Measurements from ENCODE around the gene GPC5.

Gene GPC5

GRCh38 chr13:92602560-92602959, 1204.1 kb downstream of the GPC5 start:
- Mint-ChIP-seq H3K4me1 (no peaks in the 10 kb centered on the region), H3K9me3 (peaks cover 8% of the 10 kb centered on the region), H3K36me3 (no peaks in the 10 kb centered on the region), H3K27ac (no peak overlapping the region), H3K4me3 (no peak overlapping the region)
- ATAC-seq = no peak
- DNase-seq (ENCODE audit: low spot score in 2 of 2) = no peak

DNA sequence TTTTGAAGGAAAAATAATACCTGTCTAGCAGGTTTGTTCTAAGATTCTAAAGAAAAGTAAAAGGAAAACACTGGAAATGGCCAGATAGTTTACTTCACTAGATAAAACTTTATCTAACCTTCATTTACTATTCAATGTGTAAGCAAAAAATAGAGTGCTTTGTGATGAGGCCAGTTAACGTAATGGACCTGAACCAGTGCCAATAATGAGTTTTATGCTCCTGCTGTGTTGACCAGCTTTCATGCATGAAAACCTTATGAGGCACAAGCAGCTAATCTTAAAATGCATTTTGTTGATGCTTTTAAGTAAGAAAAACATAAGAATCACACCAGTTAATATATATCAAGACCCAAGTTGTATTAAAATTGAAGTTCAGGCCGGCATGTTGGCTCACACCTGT, 1211.0 kb downstream of the GPC5 start:
- ATAC-seq = no peak
- Mint-ChIP-seq H3K4me1 (no peaks in the 10 kb centered on the region), H3K9me3 (no peaks in the 10 kb centered on the region), H3K4me3 (no peak overlapping the region), H3K36me3 (no peaks in the 10 kb centered on the region), H3K27ac (no peak overlapping the region)
- DNase-seq (ENCODE audit: low spot score in 2 of 2) = no peak

GRCh38 chr13:92612892-92613291, 1214.5 kb downstream of the GPC5 start:
- Mint-ChIP-seq H3K9me3 (peaks cover 4% of the 10 kb centered on the region), H3K4me3 (no peak overlapping the region), H3K4me1 (no peaks in the 10 kb centered on the region), H3K27ac (no peak overlapping the region), H3K36me3 (no peaks in the 10 kb centered on the region)
- DNase-seq (ENCODE audit: low spot score in 2 of 2) (no peak), ATAC-seq (no peak)

DNA sequence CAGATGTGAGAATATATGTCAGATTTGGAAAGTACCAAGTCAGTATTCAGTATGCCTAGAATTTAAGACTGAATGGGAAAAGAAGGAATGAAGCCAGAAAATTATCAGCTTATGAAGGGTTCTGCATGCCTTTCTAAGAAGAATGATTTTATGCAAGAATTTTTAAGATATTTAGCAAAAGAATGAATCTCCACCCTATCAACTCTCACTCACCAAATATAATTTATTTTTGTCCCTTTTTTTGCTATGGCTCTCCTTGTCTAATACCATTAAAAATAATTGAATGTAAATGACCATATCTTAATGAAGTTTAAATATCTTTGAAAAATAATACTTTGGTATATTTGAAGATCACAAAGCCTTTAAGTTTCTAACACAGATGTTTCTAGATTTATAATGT, 1215.5 kb downstream of the GPC5 start:
- Mint-ChIP-seq H3K9me3 (peaks cover 4% of the 10 kb centered on the region), H3K4me3 (no peak overlapping the region), H3K36me3 (no peaks in the 10 kb centered on the region), H3K27ac (no peak overlapping the region), H3K4me1 (no peaks in the 10 kb centered on the region)
- no peak for DNase-seq (ENCODE audit: low spot score in 2 of 2)
- ATAC-seq = no peak

- Mint-ChIP-seq H3K4me3 (no peak overlapping the region), H3K36me3 (no peaks in the 10 kb centered on the region), H3K27ac (no peak overlapping the region), H3K9me3 (peaks cover 19% of the 10 kb centered on the region), H3K4me1 (no peaks in the 10 kb centered on the region)
- no peak for DNase-seq (ENCODE audit: low spot score in 2 of 2)
- no peak for ATAC-seq
Measured at GRCh38 chr13:92621985-92622384, 1223.6 kb downstream of the GPC5 start.

GRCh38 chr13:92622905-92623304, 1224.5 kb downstream of the GPC5 start:
- Mint-ChIP-seq H3K27ac (no peak overlapping the region), H3K36me3 (no peaks in the 10 kb centered on the region), H3K4me1 (no peaks in the 10 kb centered on the region), H3K9me3 (peaks cover 15% of the 10 kb centered on the region), H3K4me3 (no peak overlapping the region)
- DNase-seq (ENCODE audit: low spot score in 2 of 2) = no peak
- no peak for ATAC-seq

DNA sequence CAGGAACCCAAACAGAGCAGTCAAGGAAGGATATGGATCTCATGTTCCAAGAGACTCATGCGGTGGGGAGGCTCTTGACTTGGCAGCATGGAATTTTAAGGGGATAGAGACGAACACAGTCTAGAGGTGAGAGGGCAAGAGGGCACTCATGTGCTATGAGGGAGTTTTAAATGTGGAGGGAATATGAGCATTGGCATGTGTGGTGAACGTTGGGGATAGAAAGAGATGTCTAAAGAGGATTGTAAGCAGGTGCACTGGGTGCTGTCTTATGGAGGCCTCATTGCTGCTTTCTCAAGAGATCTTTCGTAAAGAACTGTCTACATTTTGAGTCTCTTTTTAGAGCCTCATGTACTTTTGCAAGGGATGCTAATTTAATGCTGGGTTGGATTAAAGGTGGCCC, 1227.9 kb downstream of the GPC5 start:
- Mint-ChIP-seq H3K4me1 (no peaks in the 10 kb centered on the region), H3K27ac (no peak overlapping the region), H3K4me3 (no peak overlapping the region), H3K9me3 (peaks cover 15% of the 10 kb centered on the region), H3K36me3 (no peaks in the 10 kb centered on the region)
- ATAC-seq (no peak), DNase-seq (ENCODE audit: low spot score in 2 of 2) (no peak)

GRCh38 chr13:92640936-92641335, 1242.5 kb downstream of the GPC5 start:
- ATAC-seq = no peak

DNA sequence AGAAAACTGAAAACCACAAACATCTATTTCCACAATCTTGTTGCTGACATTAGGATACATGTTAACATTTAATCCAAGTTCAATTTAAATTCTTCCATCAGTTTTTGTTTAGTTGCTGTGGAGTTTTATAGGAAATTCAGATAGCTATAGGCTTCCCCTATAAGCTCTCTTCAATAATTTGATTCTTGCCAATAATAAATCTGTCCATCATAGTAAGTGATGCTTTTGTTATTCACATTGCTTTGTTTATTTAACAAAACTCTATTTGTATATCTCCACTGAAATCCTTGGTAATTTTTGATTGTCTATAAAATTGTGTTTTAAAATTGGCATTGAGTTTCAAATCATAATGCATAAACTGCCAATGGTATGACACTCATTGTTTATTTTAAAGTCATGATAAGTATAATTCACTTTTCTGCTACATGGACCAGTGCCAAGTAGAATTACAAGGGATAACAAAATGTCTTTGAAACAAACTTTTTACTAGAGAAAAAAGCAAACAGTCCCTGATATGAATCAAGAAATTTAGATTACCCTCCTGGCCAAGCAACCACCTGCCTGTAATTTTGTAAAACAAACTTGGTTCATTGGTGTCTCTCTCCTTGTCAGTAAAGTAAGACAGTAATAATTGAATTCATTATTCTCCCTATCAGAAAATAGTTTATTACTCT, 1250.9 kb downstream of the GPC5 start:
- Mint-ChIP-seq H3K36me3 (no peaks in the 10 kb centered on the region), H3K9me3 (no peaks in the 10 kb centered on the region), H3K4me1 (no peaks in the 10 kb centered on the region), H3K4me3 (no peak overlapping the region), H3K27ac (no peak overlapping the region)
- DNase-seq (ENCODE audit: low spot score in 2 of 2) (no peak), ATAC-seq (no peak)

More at GRCh38 chr13:92640936-92641335, 1242.5 kb downstream of the GPC5 start:
- no peaks in the 10 kb centered on the region for H3K4me1 Mint-ChIP-seq
- H3K36me3 Mint-ChIP-seq = no peaks in the 10 kb centered on the region
- H3K9me3 Mint-ChIP-seq = peaks cover 18% of the 10 kb centered on the region
- no peak overlapping the region for H3K27ac Mint-ChIP-seq
- DNase-seq (ENCODE audit: low spot score in 2 of 2) = no peak
- H3K4me3 Mint-ChIP-seq = no peak overlapping the region

GRCh38 chr13:92656103-92656502, 1257.7 kb downstream of the GPC5 start:
- Mint-ChIP-seq H3K4me3 (no peak overlapping the region), H3K4me1 (no peaks in the 10 kb centered on the region), H3K9me3 (peaks cover 19% of the 10 kb centered on the region), H3K27ac (no peak overlapping the region), H3K36me3 (no peaks in the 10 kb centered on the region)
- no peak for DNase-seq (ENCODE audit: low spot score in 2 of 2)
- ATAC-seq = no peak

- no peaks in the 10 kb centered on the region for H3K36me3 Mint-ChIP-seq
- H3K27ac Mint-ChIP-seq = no peak overlapping the region
- H3K9me3 Mint-ChIP-seq = peaks cover 19% of the 10 kb centered on the region
- H3K4me1 Mint-ChIP-seq = no peaks in the 10 kb centered on the region
- DNase-seq (ENCODE audit: low spot score in 2 of 2) (no peak), ATAC-seq (no peak)
- H3K4me3 Mint-ChIP-seq = no peak overlapping the region
Measured at GRCh38 chr13:92656648-92657047, 1258.2 kb downstream of the GPC5 start.

GRCh38 chr13:92657565-92657964, 1259.1 kb downstream of the GPC5 start:
- no peak for ATAC-seq
- Mint-ChIP-seq H3K9me3 (peaks cover 26% of the 10 kb centered on the region), H3K4me1 (no peaks in the 10 kb centered on the region), H3K27ac (no peak overlapping the region), H3K36me3 (no peaks in the 10 kb centered on the region), H3K4me3 (no peak overlapping the region)
- no peak for DNase-seq (ENCODE audit: low spot score in 2 of 2)

GRCh38 chr13:92658293-92658692, 1259.9 kb downstream of the GPC5 start:
- ATAC-seq = no peak
- Mint-ChIP-seq H3K4me3 (no peak overlapping the region), H3K27ac (no peak overlapping the region), H3K4me1 (no peaks in the 10 kb centered on the region), H3K9me3 (peaks cover 29% of the 10 kb centered on the region), H3K36me3 (no peaks in the 10 kb centered on the region)
- DNase-seq (ENCODE audit: low spot score in 2 of 2) = no peak

DNA sequence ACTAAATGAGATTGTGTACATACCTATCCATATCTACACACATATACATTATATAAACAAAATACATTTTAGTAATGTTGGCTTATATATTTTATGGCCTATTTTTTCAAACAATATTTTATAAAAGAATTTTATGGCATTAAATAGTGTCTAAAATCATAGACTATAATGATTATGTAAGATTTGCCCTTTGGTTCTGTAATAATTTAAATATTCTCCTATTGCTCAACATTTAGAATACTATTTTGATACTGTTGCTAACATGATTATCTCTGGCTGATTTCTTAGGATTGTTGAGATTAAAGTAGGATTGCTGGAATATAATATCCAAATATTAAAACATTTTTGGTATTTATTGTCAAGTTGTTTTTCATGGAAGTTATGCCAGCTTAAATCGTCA, 1263.0 kb downstream of the GPC5 start:
- no peak overlapping the region for H3K4me3 Mint-ChIP-seq
- H3K4me1 Mint-ChIP-seq = no peaks in the 10 kb centered on the region
- no peak overlapping the region for H3K27ac Mint-ChIP-seq
- ATAC-seq = no peak
- DNase-seq (ENCODE audit: low spot score in 2 of 2) = no peak
- peaks cover 24% of the 10 kb centered on the region for H3K9me3 Mint-ChIP-seq
- no peaks in the 10 kb centered on the region for H3K36me3 Mint-ChIP-seq

DNA sequence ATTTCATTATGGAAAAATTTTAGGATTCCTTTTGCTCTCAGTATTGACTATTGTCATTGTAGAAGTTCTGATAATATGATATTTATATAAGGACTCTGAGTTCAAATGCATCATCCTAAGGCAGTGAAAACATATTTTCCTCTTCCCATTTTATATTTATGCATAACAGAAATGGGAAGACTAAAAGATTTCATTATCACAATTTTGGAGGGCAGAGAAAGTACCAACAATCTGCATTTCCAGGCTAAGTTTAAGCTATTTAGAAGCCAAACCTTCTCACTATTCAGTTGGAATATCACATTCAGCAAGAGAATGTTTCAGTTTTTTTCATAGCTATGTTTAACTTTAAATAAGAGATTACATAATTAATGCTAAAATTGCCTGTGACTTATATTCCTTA, 1269.7 kb downstream of the GPC5 start:
- no peak for ATAC-seq
- no peaks in the 10 kb centered on the region for H3K4me1 Mint-ChIP-seq
- no peak for DNase-seq (ENCODE audit: low spot score in 2 of 2)
- peaks cover 12% of the 10 kb centered on the region for H3K9me3 Mint-ChIP-seq
- no peak overlapping the region for H3K27ac Mint-ChIP-seq
- no peaks in the 10 kb centered on the region for H3K36me3 Mint-ChIP-seq
- no peak overlapping the region for H3K4me3 Mint-ChIP-seq

DNA sequence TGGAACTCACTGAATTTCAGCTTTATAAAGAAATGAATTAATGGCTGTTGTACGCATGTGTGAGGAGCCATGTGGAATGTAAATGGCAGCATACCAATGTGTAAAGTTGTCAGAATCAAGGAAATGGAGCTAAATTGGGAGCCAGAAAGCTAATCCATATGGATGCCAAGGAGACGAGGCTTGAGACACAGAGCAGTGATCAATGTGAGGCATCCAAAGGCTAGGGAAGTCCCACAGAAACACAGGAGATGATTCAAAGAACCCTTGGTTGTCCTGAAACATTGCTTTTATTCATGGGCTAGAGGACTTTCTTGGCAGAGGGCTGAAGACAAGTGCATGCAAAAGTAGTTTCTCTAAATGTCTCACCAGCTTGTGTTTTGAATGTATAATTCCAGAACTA, 1271.7 kb downstream of the GPC5 start:
- Mint-ChIP-seq H3K4me1 (no peaks in the 10 kb centered on the region), H3K27ac (no peak overlapping the region), H3K9me3 (peaks cover 12% of the 10 kb centered on the region), H3K4me3 (no peak overlapping the region), H3K36me3 (no peaks in the 10 kb centered on the region)
- DNase-seq (ENCODE audit: low spot score in 2 of 2) (no peak), ATAC-seq (no peak)

DNA sequence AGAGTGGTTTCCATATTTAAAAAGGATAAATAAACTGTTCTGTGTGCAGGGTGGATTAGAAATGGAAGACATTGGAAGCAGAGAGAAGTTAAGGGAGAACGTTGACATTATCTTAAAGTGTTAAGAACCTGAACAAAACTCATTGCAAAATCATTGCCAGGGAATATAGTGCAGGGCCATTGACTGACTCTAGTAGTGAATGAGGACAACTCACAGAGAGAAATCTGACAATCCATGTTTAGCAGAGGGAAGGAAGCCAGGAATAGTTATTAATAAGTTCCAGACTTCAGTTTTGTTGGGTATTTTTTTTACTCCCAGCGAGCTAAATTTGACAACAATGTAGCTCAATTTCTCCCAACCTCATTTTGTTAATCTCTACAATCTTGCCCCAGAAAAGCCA, 1273.4 kb downstream of the GPC5 start:
- H3K4me3 Mint-ChIP-seq = no peak overlapping the region
- DNase-seq (ENCODE audit: low spot score in 2 of 2) = no peak
- H3K9me3 Mint-ChIP-seq = peaks cover 12% of the 10 kb centered on the region
- H3K27ac Mint-ChIP-seq = no peak overlapping the region
- H3K36me3 Mint-ChIP-seq = no peaks in the 10 kb centered on the region
- no peaks in the 10 kb centered on the region for H3K4me1 Mint-ChIP-seq
- ATAC-seq = no peak
